Right lobe of liver (tissue), 4 donors: ENCODE results near the gene MPP2.

Experiments used
- CTCF ChIP-seq, 4 donors: fragments of 200-600 bp in 3 of 4; fragments of 450-650 bp in 1 of 4; IDR thresholded peaks; one replicate each; pipeline versions ENCODE4 v1.5.1 to v1.8.0; 2016 to 2022; ENCODE audit warnings: antibody characterized with exemption in 4 of 4, mild to moderate bottlenecking in 2 of 4
- POLR2A ChIP-seq: fragments of 450-650 bp; IDR thresholded peaks from one replicate; pipeline ENCODE4 v1.6.1; 2017; ENCODE audit warnings: antibody characterized with exemption, mild to moderate bottlenecking
- donor health status: DM: no; HTN: no; CAD: no.
- donor health status: DM: no; HTN: no; CAD: no.
- donor health status: DM: no; HTN: yes; CAD: no.

GRCh38 chr17:43873815-43874214 lies 33.5 kb downstream of the MPP2 start:
- TF ChIP-seq CTCF (IDR thresholded peaks at IDR 0.05) (no peak), POLR2A (no peak)
